ENCODE data around the gene GAS7. TPM values are rescaled to one million over a fixed set of nuclear protein-coding genes. Genes with fewer than 3 reads are reported as not detected.

GAS7 gene
- total and polyA plus RNA-seq, 2 experiments from 2014 or later = 25.8 to 27.3 TPM

DNA sequence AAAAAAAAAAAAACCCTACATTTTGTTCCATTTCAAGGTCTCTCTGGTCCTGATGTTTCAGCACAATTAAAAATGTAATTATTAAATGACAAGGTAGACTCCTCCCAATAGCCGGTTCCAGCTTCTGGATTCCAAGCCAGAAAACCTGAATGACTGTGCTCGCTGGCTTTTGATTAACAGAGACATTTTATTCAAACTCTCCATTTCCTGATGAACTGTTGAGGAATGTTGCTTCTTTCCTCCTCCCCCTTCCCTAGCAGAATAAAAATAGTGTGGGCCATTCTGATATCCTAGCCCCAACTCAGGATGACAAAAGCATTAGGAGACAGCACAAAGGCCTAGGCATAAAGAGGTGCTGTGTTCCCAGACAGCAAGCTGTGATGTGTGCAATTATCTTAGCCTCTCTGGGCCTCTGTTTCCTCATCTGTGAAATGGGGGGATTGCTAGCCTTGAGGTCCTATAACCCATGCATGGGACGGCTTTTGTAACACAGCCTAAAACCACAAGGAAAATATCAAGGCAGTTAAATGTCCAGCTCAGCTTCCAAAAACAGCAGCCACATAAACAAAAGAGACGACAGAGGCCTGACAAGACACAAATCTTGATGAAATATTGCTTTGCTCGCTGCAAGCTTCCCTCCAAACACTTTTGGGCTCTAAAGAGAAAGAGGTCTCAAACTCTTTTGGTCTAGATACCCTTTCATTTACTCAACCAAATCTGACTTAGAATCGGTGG, 166.1 kb downstream of the GAS7 start:
- H3K4me1 ChIP-seq (ENCODE audit: insufficient read depth) = peaks cover 15% of the 10 kb centered on the region
- H4K20me1 ChIP-seq (ENCODE audit: insufficient read depth, poor library complexity, severe bottlenecking) = no peaks in the 10 kb centered on the region
- H3K9me2 ChIP-seq (replicated peaks; ENCODE audit: insufficient read depth) = no peaks in the 10 kb centered on the region
- no peak overlapping the region for H2AFZ ChIP-seq
- peaks cover 8% of the 10 kb centered on the region for H3K79me2 ChIP-seq
- TF ChIP-seq EZH2phosphoT487 (IDR thresholded peaks at IDR 0.05; ENCODE audit: low read depth, severe bottlenecking, unreplicated experiment) = no peak
- TF ChIP-seq EZH2 (IDR thresholded peaks at IDR 0.05; ENCODE audit: borderline replicate concordance) = no peak
- TF ChIP-seq CTCF (IDR thresholded peaks at IDR 0.05; ENCODE audit: poor library complexity) = no peak
- no peak overlapping the region for H3K27ac ChIP-seq
- no peak overlapping the region for H3K4me2 ChIP-seq
- DNase-seq (ENCODE audit: low spot score) = no peak
- 81% methylated on average over 6 of the region's 6 CpGs for WGBS (ENCODE audit: low lambda C conversion rate, missing lambda C conversion rate)
- no peaks in the 10 kb centered on the region for H3K36me3 ChIP-seq (replicated peaks; ENCODE audit: insufficient read depth, low read depth)
- no peak overlapping the region for H3K4me3 ChIP-seq
- no peaks in the 10 kb centered on the region for H3K27me3 ChIP-seq
- H3K9me3 ChIP-seq (ENCODE audit: low read depth) = no peaks in the 10 kb centered on the region

- WGBS (ENCODE audit: low lambda C conversion rate, missing lambda C conversion rate) = 99% methylated on average over 11 of the region's 11 CpGs
- H2AFZ ChIP-seq = no peak overlapping the region
- H3K27ac ChIP-seq = no peak overlapping the region
- no peaks in the 10 kb centered on the region for H3K36me3 ChIP-seq (replicated peaks; ENCODE audit: insufficient read depth, low read depth)
- H3K4me2 ChIP-seq = no peak overlapping the region
- peaks cover 15% of the 10 kb centered on the region for H3K4me1 ChIP-seq (ENCODE audit: insufficient read depth)
- no peaks in the 10 kb centered on the region for H3K9me2 ChIP-seq (replicated peaks; ENCODE audit: insufficient read depth)
- H3K79me2 ChIP-seq = peaks cover 12% of the 10 kb centered on the region
- no peak for DNase-seq (ENCODE audit: low spot score)
- no peak overlapping the region for H3K4me3 ChIP-seq
- H4K20me1 ChIP-seq (ENCODE audit: insufficient read depth, poor library complexity, severe bottlenecking) = no peaks in the 10 kb centered on the region
- TF ChIP-seq EZH2 (IDR thresholded peaks at IDR 0.05; ENCODE audit: borderline replicate concordance) = no peak
- no peak for TF ChIP-seq CTCF (IDR thresholded peaks at IDR 0.05; ENCODE audit: poor library complexity)
- no peak for TF ChIP-seq EZH2phosphoT487 (IDR thresholded peaks at IDR 0.05; ENCODE audit: low read depth, severe bottlenecking, unreplicated experiment)
- H3K27me3 ChIP-seq = no peaks in the 10 kb centered on the region
- H3K9me3 ChIP-seq (ENCODE audit: low read depth) = no peaks in the 10 kb centered on the region
Observed at GRCh38 chr17:10031606-10032005, 166.8 kb downstream of the GAS7 start.

- H3K79me2 ChIP-seq = peaks cover 12% of the 10 kb centered on the region
- H4K20me1 ChIP-seq (ENCODE audit: insufficient read depth, poor library complexity, severe bottlenecking) = no peaks in the 10 kb centered on the region
- TF ChIP-seq CTCF (IDR thresholded peaks at IDR 0.05; ENCODE audit: poor library complexity) (no peak), EZH2phosphoT487 (IDR thresholded peaks at IDR 0.05; ENCODE audit: low read depth, severe bottlenecking, unreplicated experiment) (no peak), EZH2 (IDR thresholded peaks at IDR 0.05; ENCODE audit: borderline replicate concordance) (no peak)
- no peak overlapping the region for H3K27ac ChIP-seq
- H3K27me3 ChIP-seq = no peaks in the 10 kb centered on the region
- H3K4me3 ChIP-seq = no peak overlapping the region
- DNase-seq (ENCODE audit: low spot score) = no peak
- H3K9me3 ChIP-seq (ENCODE audit: low read depth) = no peaks in the 10 kb centered on the region
- no peaks in the 10 kb centered on the region for H3K36me3 ChIP-seq (replicated peaks; ENCODE audit: insufficient read depth, low read depth)
- H2AFZ ChIP-seq = no peak overlapping the region
- H3K9me2 ChIP-seq (replicated peaks; ENCODE audit: insufficient read depth) = no peaks in the 10 kb centered on the region
- H3K4me1 ChIP-seq (ENCODE audit: insufficient read depth) = peaks cover 15% of the 10 kb centered on the region
- H3K4me2 ChIP-seq = no peak overlapping the region
- 77% methylated on average over 3 of the region's 3 CpGs for WGBS (ENCODE audit: low lambda C conversion rate, missing lambda C conversion rate)
Observed at GRCh38 chr17:10031127-10031526, 167.3 kb downstream of the GAS7 start.
